HepG2 (cell line): ENCODE data around the gene OSR1. TPM values are rescaled to one million over a fixed set of nuclear protein-coding genes. Genes with fewer than 3 reads are reported as not detected.

Experiments used
- CENPT ChIP-seq: sonication (generic); formaldehyde crosslinking; IDR thresholded peaks from 2 replicates; pipeline ENCODE4 v1.8.0; 2022; ENCODE audit warnings: low read depth, mild to moderate bottlenecking, moderate library complexity, missing genetic modification reagents
- CTCF ChIP-seq: sonication (generic); formaldehyde crosslinking; IDR thresholded peaks from 2 replicates; pipeline ENCODE4 v1.5.0; 2020; ENCODE audit warnings: mild to moderate bottlenecking, missing genetic modification reagents, moderate library complexity
- IRF2 ChIP-seq: IDR thresholded peaks from 2 replicates; pipeline ENCODE4 v1.6.1; 2018; ENCODE audit warnings: missing genetic modification reagents, missing compliant biosample characterization
- MEF2D ChIP-seq: sonication (generic); formaldehyde crosslinking; IDR thresholded peaks from 2 replicates; pipeline ENCODE4 v1.5.1; 2020; ENCODE audit warnings: mild to moderate bottlenecking, missing genetic modification reagents
- MYPOP ChIP-seq: sonication (generic); formaldehyde crosslinking; IDR thresholded peaks from 2 replicates; pipeline ENCODE4 v1.8.1; 2023; ENCODE audit warnings: mild to moderate bottlenecking, moderate library complexity, missing genetic modification reagents
- TBL1XR1 ChIP-seq: fragments of 150-350 bp; IDR thresholded peaks from 2 replicates; pipeline ENCODE4 v1.6.1; 2014; ENCODE audit warnings: borderline replicate concordance, low read length; ENCODE audit not compliant: partially characterized antibody
- TEAD2 ChIP-seq: sonication (generic); formaldehyde crosslinking; IDR thresholded peaks from 2 replicates; pipeline ENCODE4 v1.9.0; 2021; ENCODE audit warnings: missing genetic modification reagents
- XRCC5 ChIP-seq: fragments of 200-400 bp; formaldehyde crosslinking; optimal IDR thresholded peaks from 2 replicates; pipeline ENCODE3; 2017; ENCODE audit warnings: mild to moderate bottlenecking, low read length
- ZBTB40 ChIP-seq, 2 experiments: fragments of 450-650 bp in 1 of 2; sonication (generic) in 1 of 2; formaldehyde crosslinking in 1 of 2; IDR thresholded peaks; 2 replicates each; pipeline versions ENCODE4 v1.6.1 to v1.8.0; 2016 to 2022; ENCODE audit warnings: antibody characterized with exemption in 1 of 2, mild to moderate bottlenecking in 1 of 2, missing genetic modification reagents in 1 of 2
- ZFP82 ChIP-seq: sonication (generic); formaldehyde crosslinking; IDR thresholded peaks from 2 replicates; pipeline ENCODE4 v1.5.1; 2020; ENCODE audit warnings: mild to moderate bottlenecking, missing genetic modification reagents, borderline replicate concordance
- ZNF580 ChIP-seq: IDR thresholded peaks from 2 replicates; pipeline ENCODE4 v1.6.1; 2016; ENCODE audit warnings: low read depth, borderline replicate concordance
- polyA plus RNA-seq, 8 experiments: library from polyadenylated mRNA; depleted of rRNA in 3 of 8; stranded (reverse) in 7 of 8; unstranded in 1 of 8; fragments of >200 nt; fragmentation: Illumina TruSeq in 4 of 8; extraction: Trizol in 4 of 8; gene quantifications; 2 replicates each; pipeline versions ENCODE4 v1.2.1 to v1.2.3, GENCODE V29; 2011 to 2016; ENCODE audit warnings: low read depth in 4 of 8, missing spikeins in 1 of 8, mixed read lengths in 1 of 8; ENCODE audit not compliant: insufficient read depth in 1 of 8
- total RNA-seq, 5 experiments: library from RNA; depleted of rRNA; stranded (reverse); fragments of >200 nt; fragmentation: Illumina TruSeq; extraction: Trizol; gene quantifications; 2 replicates each; pipeline ENCODE4 v1.2.3, GENCODE V29; 2016; ENCODE audit warnings: low read depth in 1 of 5
- TF ChIP-seq, protein P1 (sequence below): sonication (generic); formaldehyde crosslinking; conservative IDR thresholded peaks from 2 replicates; pipeline ENCODE4 v1.8.0; 2022; ENCODE audit warnings: mild to moderate bottlenecking, moderate library complexity, missing genetic modification reagents

OSR1 gene
- total and polyA plus RNA-seq, 2 of the 13 experiments (the other 11 are each of a cell fraction or from before 2014, with no cell fraction given) = 0.63 to 1.1 TPM

GRCh38 chr2:19362755-19363473 is 4.5 kb upstream of the OSR1 start (continued):
- TF ChIP-seq ZBTB40 (IDR thresholded peaks at IDR 0.05) (no peak), ZBTB40 (CRISPR knock-in tag; IDR thresholded peaks at IDR 0.05) (no peak), ZNF580 (peak; percentile 45; the same call in 1 of the 2 replicates), TBL1XR1 (no peak), TEAD2 (CRISPR knock-in tag) (no peak), MYPOP (CRISPR knock-in tag) (0 out of 2 replicates have a peak, but pooled peaks have one; percentile 24), MEF2D (CRISPR knock-in tag) (no peak), CENPT (CRISPR knock-in tag) (no peak), IRF2 (CRISPR knock-in tag) (no peak), XRCC5 (peak; percentile 83), ZFP82 (CRISPR knock-in tag) (0 out of 2 replicates have a peak, but pooled peaks have one; percentile 42), CTCF (CRISPR knock-in tag) (peak; percentile 87)
- TF ChIP-seq, protein P1, sequence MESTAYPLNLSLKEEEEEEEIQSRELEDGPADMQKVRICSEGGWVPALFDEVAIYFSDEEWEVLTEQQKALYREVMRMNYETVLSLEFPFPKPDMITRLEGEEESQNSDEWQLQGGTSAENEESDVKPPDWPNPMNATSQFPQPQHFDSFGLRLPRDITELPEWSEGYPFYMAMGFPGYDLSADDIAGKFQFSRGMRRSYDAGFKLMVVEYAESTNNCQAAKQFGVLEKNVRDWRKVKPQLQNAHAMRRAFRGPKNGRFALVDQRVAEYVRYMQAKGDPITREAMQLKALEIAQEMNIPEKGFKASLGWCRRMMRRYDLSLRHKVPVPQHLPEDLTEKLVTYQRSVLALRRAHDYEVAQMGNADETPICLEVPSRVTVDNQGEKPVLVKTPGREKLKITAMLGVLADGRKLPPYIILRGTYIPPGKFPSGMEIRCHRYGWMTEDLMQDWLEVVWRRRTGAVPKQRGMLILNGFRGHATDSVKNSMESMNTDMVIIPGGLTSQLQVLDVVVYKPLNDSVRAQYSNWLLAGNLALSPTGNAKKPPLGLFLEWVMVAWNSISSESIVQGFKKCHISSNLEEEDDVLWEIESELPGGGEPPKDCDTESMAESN (CRISPR knock-in tag) = 0 out of 2 replicates have a peak, but pooled peaks have one; percentile 56
